ENCODE measurements around the gene UCMA. TPM values are rescaled to one million over a fixed set of nuclear protein-coding genes. Genes with fewer than 3 reads are reported as not detected.

The UCMA gene
- total RNA-seq, 6 experiments from 2014 or later = not detected

GRCh38 chr10:13189961-13190360, 44.2 kb downstream of the UCMA start:
- Histone ChIP-seq H3K4me1 (peaks cover 0 to 5% (median 0%) of the 10 kb centered on the region in 4 donors), H3K4me3 (no peak overlapping the region), H3K27me3 (no peaks in the 10 kb centered on the region), H3K36me3 (no peaks in the 10 kb centered on the region), H3K9me3 (no peaks in the 10 kb centered on the region), H3K27ac (no peak overlapping the region)
- no peak for TF ChIP-seq POLR2A (IDR thresholded peaks at IDR 0.05)
- TF ChIP-seq, protein P1, sequence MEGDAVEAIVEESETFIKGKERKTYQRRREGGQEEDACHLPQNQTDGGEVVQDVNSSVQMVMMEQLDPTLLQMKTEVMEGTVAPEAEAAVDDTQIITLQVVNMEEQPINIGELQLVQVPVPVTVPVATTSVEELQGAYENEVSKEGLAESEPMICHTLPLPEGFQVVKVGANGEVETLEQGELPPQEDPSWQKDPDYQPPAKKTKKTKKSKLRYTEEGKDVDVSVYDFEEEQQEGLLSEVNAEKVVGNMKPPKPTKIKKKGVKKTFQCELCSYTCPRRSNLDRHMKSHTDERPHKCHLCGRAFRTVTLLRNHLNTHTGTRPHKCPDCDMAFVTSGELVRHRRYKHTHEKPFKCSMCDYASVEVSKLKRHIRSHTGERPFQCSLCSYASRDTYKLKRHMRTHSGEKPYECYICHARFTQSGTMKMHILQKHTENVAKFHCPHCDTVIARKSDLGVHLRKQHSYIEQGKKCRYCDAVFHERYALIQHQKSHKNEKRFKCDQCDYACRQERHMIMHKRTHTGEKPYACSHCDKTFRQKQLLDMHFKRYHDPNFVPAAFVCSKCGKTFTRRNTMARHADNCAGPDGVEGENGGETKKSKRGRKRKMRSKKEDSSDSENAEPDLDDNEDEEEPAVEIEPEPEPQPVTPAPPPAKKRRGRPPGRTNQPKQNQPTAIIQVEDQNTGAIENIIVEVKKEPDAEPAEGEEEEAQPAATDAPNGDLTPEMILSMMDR (IDR thresholded peaks at IDR 0.05) = no peak
- ATAC-seq (no peak), DNase-seq (no peak)
- intact Hi-C loops (cut with DNase I) = no loop called here
- WGBS (ENCODE audit: insufficient coverage, low coverage, low lambda C conversion rate, missing lambda C conversion rate) = 50% methylated on average over 4 of the region's 4 CpGs

DNA sequence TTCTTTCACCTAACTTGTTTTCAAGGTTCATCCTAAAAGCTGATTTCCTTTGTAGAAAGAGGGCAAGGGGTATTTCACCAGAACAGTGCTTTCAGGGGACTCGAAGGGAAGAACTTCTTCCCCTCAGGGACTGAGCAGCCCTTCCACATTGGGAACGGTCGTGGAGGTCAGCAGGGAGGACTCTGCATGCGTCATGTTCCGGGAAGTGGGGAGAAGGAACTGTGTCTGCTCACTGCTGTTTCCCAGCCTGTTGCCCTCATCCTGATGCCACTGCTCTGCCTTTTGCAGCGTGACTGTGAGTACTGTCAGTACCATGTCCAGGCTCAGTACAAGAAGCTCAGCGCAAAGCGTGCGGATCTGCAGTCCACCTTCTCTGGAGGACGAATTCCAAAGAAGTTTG, 45.6 kb downstream of the UCMA start:
- Histone ChIP-seq H3K4me3 (no peak overlapping the region), H3K9me3 (no peaks in the 10 kb centered on the region), H3K27ac (no peak overlapping the region), H3K36me3 (no peaks in the 10 kb centered on the region), H3K27me3 (no peaks in the 10 kb centered on the region), H3K4me1 (peaks cover 0 to 12% (median 0%) of the 10 kb centered on the region in 4 donors)
- intact Hi-C loops (cut with DNase I) = no loop called here
- TF ChIP-seq, protein P1 (IDR thresholded peaks at IDR 0.05) = no peak
- TF ChIP-seq POLR2A (IDR thresholded peaks at IDR 0.05) = no peak
- no peak for DNase-seq
- ATAC-seq = no peak
- 75% methylated on average over 3 of the region's 10 CpGs for WGBS (ENCODE audit: insufficient coverage, low coverage, low lambda C conversion rate, missing lambda C conversion rate)

DNA sequence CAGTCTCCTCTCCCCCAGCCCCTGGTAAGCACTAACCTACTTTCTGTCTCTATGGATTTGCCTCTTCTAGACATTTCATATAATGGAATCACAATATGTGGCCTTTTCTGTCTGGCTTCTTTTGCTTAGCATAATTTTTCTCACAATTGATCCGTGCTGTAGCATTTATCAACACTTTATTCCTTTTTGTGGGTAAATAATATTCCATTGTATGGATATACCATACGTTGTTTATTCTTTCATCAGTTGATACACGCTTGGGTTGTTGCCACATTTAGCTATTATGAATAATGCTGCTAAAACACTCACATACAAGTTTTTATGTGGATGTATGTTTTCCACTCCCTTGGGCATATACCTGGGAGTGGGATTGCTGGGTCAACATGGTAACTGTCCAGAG, 47.0 kb downstream of the UCMA start:
- intact Hi-C loops (cut with DNase I) = no loop called here
- 93% methylated on average over 3 of the region's 3 CpGs for WGBS (ENCODE audit: insufficient coverage, low coverage, low lambda C conversion rate, missing lambda C conversion rate)

GRCh38 chr10:13184730-13185514, 49.3 kb downstream of the UCMA start:
- Histone ChIP-seq H3K4me1 (peaks cover 0 to 12% (median 0%) of the 10 kb centered on the region in 4 donors), H3K27ac (peak overlapping the region in 1 of 3 donors; percentile 59), H3K27me3 (no peaks in the 10 kb centered on the region), H3K4me3 (no peak overlapping the region), H3K9me3 (no peaks in the 10 kb centered on the region), H3K36me3 (no peaks in the 10 kb centered on the region)
- WGBS (ENCODE audit: insufficient coverage, low coverage, low lambda C conversion rate, missing lambda C conversion rate) = 54% methylated on average over 2 of the region's 5 CpGs
- intact Hi-C loops (cut with DNase I) = no loop called here
- TF ChIP-seq, protein P1 (IDR thresholded peaks at IDR 0.05) = no peak
- no peak for TF ChIP-seq POLR2A (IDR thresholded peaks at IDR 0.05)
- DNase-seq (peak in 1 of 3 donors; percentile 82), ATAC-seq (peak; percentile 85 to 98 (median 94))

More for the DNA sequence above, 47.0 kb downstream of the UCMA start:
- Histone ChIP-seq H3K36me3 (no peaks in the 10 kb centered on the region), H3K27ac (no peak overlapping the region), H3K27me3 (no peaks in the 10 kb centered on the region), H3K4me3 (no peak overlapping the region), H3K4me1 (peaks cover 0 to 12% (median 0%) of the 10 kb centered on the region in 4 donors), H3K9me3 (no peaks in the 10 kb centered on the region)
- TF ChIP-seq, protein P1 (IDR thresholded peaks at IDR 0.05) = no peak
- no peak for TF ChIP-seq POLR2A (IDR thresholded peaks at IDR 0.05)
- ATAC-seq (no peak), DNase-seq (no peak)

Data from right lobe of liver (tissue), 6 donors.